ENCODE results near the gene KDM1B.

Gene KDM1B

GRCh38 chr6:18260448-18261106, 105.4 kb downstream of the KDM1B start:
- no peak for DNase-seq (ENCODE audit: low read depth)
- H3K4me3 ChIP-seq (ENCODE audit: low read depth, low read length): no peak overlapping the region
- TF ChIP-seq CTCF (IDR thresholded peaks at IDR 0.05; ENCODE audit: control insufficient read depth, extremely low read depth, insufficient read depth): no peak

GRCh38 chr6:18261877-18262276, 106.7 kb downstream of the KDM1B start:
- DNase-seq (ENCODE audit: low read depth): no peak
- TF ChIP-seq CTCF (IDR thresholded peaks at IDR 0.05; ENCODE audit: control insufficient read depth, extremely low read depth, insufficient read depth): no peak
- H3K4me3 ChIP-seq (ENCODE audit: low read depth, low read length): no peak overlapping the region; the same call in 1 of the 2 replicates

- H3K4me3 ChIP-seq (ENCODE audit: low read depth, low read length): peak overlapping the region; percentile 95
- TF ChIP-seq CTCF (IDR thresholded peaks at IDR 0.05; ENCODE audit: control insufficient read depth, extremely low read depth, insufficient read depth): no peak
- no peak for DNase-seq (ENCODE audit: low read depth)
Measured at GRCh38 chr6:18262702-18263417, 107.6 kb downstream of the KDM1B start.

GRCh38 chr6:18263418-18264218, 108.4 kb downstream of the KDM1B start:
- no peak for DNase-seq (ENCODE audit: low read depth)
- TF ChIP-seq CTCF (IDR thresholded peaks at IDR 0.05; ENCODE audit: control insufficient read depth, extremely low read depth, insufficient read depth): no peak
- peak overlapping the region; percentile 95 for H3K4me3 ChIP-seq (ENCODE audit: low read depth, low read length)

- DNase-seq (ENCODE audit: low read depth): no peak
- H3K4me3 ChIP-seq (ENCODE audit: low read depth, low read length): peak within 1 kb of the TSS; percentile 95
- TF ChIP-seq CTCF (IDR thresholded peaks at IDR 0.05; ENCODE audit: control insufficient read depth, extremely low read depth, insufficient read depth): peak; percentile 68
Measured at GRCh38 chr6:18264219-18264922, 109.1 kb downstream of the KDM1B start, which contains the start of gene DEK. Gene DEK (minus strand): TSS chr6:18264530. CDS start chr6:18263987, 543 bp downstream.

GRCh38 chr6:18264923-18265377, 109.7 kb downstream of the KDM1B start:
- no peak for TF ChIP-seq CTCF (IDR thresholded peaks at IDR 0.05; ENCODE audit: control insufficient read depth, extremely low read depth, insufficient read depth)
- DNase-seq (ENCODE audit: low read depth): no peak
- H3K4me3 ChIP-seq (ENCODE audit: low read depth, low read length): peak overlapping the region; percentile 95

All from LNCaP clone FGC (cell line).